B cell (primary cell): ENCODE data around the gene GADD45B. TPM values are rescaled to one million over a fixed set of nuclear protein-coding genes. Genes with fewer than 3 reads are reported as not detected.
A peak's percentile ranks its signal among the peaks of the same experiment; 100 is the strongest.

Source experiments
- ATAC-seq: fragments of 200-7000 bp; cut with Tn5 transposase; one replicate; pipeline ENCODE4 v1.10.0; 2021; ENCODE audit warnings: low read depth, mild to moderate bottlenecking, moderate number of reproducible peaks, moderate library complexity
- CTCF ChIA-PET: fragments of 350-600 bp; sonication (Branson Sonifier 250); formaldehyde crosslinking; loops from one replicate; lab custom pipeline; 2021; ENCODE audit warnings: antibody characterized with exemption, inconsistent platforms; lab: Charles Lee
- POLR2A ChIA-PET: fragments of 350-600 bp; sonication (Branson Sonifier 250); formaldehyde crosslinking; loops from one replicate; lab custom pipeline; 2021; ENCODE audit warnings: antibody characterized with exemption; lab: Charles Lee
- DNase-seq: peaks from one replicate; pipeline ENCODE4 v3.0.0; 2013
- H2AFZ ChIP-seq: 2 replicates; pipeline ENCODE4 v1.6.1; 2012; ENCODE audit warnings: mild to moderate bottlenecking, low read depth, low read length; ENCODE audit not compliant: insufficient read depth, poor library complexity, severe bottlenecking
- H3K27ac ChIP-seq, 2 donors: 1 replicate in 1 of 2; 2 replicates in 1 of 2; pipeline ENCODE4 v1.5.1; 2012 to 2013; ENCODE audit warnings: low read length in 2 of 2, mild to moderate bottlenecking in 2 of 2, moderate library complexity in 1 of 2
- H3K27me3 ChIP-seq, 4 experiments: fragments of 200-600 bp in 1 of 4; sonication (generic) in 1 of 4; replicated peaks in 1 of 4; 1 replicate in 2 of 4; 2 replicates in 2 of 4; pipeline versions ENCODE4 v1.6.1 to v1.7.0; 2013 to 2016; ENCODE audit warnings: low read length in 3 of 4, mild to moderate bottlenecking in 2 of 4, mixed read lengths in 1 of 4, moderate library complexity in 1 of 4; ENCODE audit not compliant: insufficient read depth in 4 of 4, control insufficient read depth in 3 of 4; ENCODE audit errors: control extremely low read depth in 1 of 4
- H3K36me3 ChIP-seq, 2 experiments: replicated peaks in 1 of 2; 1 replicate in 1 of 2; 2 replicates in 1 of 2; pipeline versions ENCODE4 v1.6.1 to v1.7.1; 2013; ENCODE audit warnings: low read length in 1 of 2; ENCODE audit not compliant: insufficient read depth in 2 of 2, control insufficient read depth in 1 of 2; ENCODE audit errors: control extremely low read depth in 1 of 2, extremely low read depth in 1 of 2
- H3K4me1 ChIP-seq, 2 donors: fragments of 200-600 bp in 1 of 2; sonication (generic) in 1 of 2; 1 replicate in 1 of 2; 2 replicates in 1 of 2; pipeline versions ENCODE4 v1.5.1 to v1.6.1; 2013 to 2017; ENCODE audit warnings: low read length in 2 of 2; ENCODE audit not compliant: control insufficient read depth in 2 of 2, insufficient read depth in 2 of 2
- H3K4me2 ChIP-seq: replicated peaks from 2 replicates; pipeline ENCODE3; 2012; ENCODE audit warnings: mild to moderate bottlenecking, low read depth, low read length; ENCODE audit not compliant: poor library complexity, severe bottlenecking
- H3K4me3 ChIP-seq, 5 experiments: fragments of 200-600 bp in 1 of 5; sonication (generic) in 1 of 5; 1 replicate in 3 of 5; 2 replicates in 2 of 5; pipeline versions ENCODE4 v1.5.1 to v1.7.0; 2011 to 2016; ENCODE audit warnings: low read length in 4 of 5, mild to moderate bottlenecking in 4 of 5, low read depth in 2 of 5, control low read depth in 1 of 5, moderate library complexity in 1 of 5; ENCODE audit not compliant: insufficient read depth in 1 of 5; ENCODE audit errors: control extremely low read depth in 1 of 5, extremely low read depth in 1 of 5
- H3K79me2 ChIP-seq: fragments of 200-600 bp; sonication (generic); one replicate; pipeline ENCODE4 v1.6.0; 2016; ENCODE audit warnings: low read length; ENCODE audit not compliant: control insufficient read depth, insufficient read depth
- H3K9ac ChIP-seq: fragments of 200-600 bp; sonication (generic); 2 replicates; pipeline ENCODE4 v1.6.1; 2017; ENCODE audit warnings: mild to moderate bottlenecking, low read length, moderate library complexity
- H3K9me3 ChIP-seq, 3 donors: one replicate each; pipeline versions ENCODE4 v1.6.1 to v1.7.1; 2013; ENCODE audit warnings: low read length in 2 of 3; ENCODE audit not compliant: control insufficient read depth in 2 of 3, insufficient read depth in 1 of 3; ENCODE audit errors: control extremely low read depth in 1 of 3
- H4K20me1 ChIP-seq: 2 replicates; pipeline ENCODE4 v1.6.0; 2012; ENCODE audit warnings: mild to moderate bottlenecking, low read length; ENCODE audit not compliant: insufficient read depth, control insufficient read depth, poor library complexity, severe bottlenecking
- H3K27ac Mint-ChIP-seq: one replicate; pipeline ENCODE4 v1.8.0; 2021; ENCODE audit warnings: mixed read lengths
- H3K27me3 Mint-ChIP-seq: one replicate; pipeline ENCODE4 v1.8.0; 2021; ENCODE audit warnings: mixed read lengths
- H3K4me1 Mint-ChIP-seq: one replicate; pipeline ENCODE4 v1.8.0; 2021; ENCODE audit warnings: mixed read lengths
- H3K4me3 Mint-ChIP-seq: one replicate; pipeline ENCODE4 v1.8.0; 2021; ENCODE audit warnings: mixed read lengths
- H3K9me3 Mint-ChIP-seq: one replicate; pipeline ENCODE4 v1.8.0; 2022; ENCODE audit warnings: mixed read lengths; ENCODE audit not compliant: insufficient read depth
- EZH2 ChIP-seq: IDR thresholded peaks from 2 replicates; pipeline ENCODE4 v1.6.1; 2012; ENCODE audit warnings: borderline replicate concordance, low read depth, mild to moderate bottlenecking, moderate library complexity, low read length; ENCODE audit not compliant: insufficient read depth, poor library complexity, severe bottlenecking
- WGBS: methylation state at CpG from one replicate; pipeline ENCODE4 v1.1.5; 2013; ENCODE audit warnings: missing lambda C conversion rate; ENCODE audit not compliant: insufficient coverage; 5-methylcytosine and 5-hydroxymethylcytosine counted together
- intact Hi-C: fragments of 100-400 bp; cut with micrococcal nuclease; formaldehyde crosslinking; loops from one replicate; pipeline ENCODE4 v1.10.0; 2022
- polyA plus RNA-seq: library from polyadenylated mRNA; depleted of rRNA; stranded (reverse); fragments of >200 nt; gene quantifications from 2 replicates; pipeline ENCODE4 v1.2.3, GENCODE V29; 2012
- total RNA-seq, 2 donors: library from RNA; stranded (reverse); fragments of 120-200 nt in 1 of 2; gene quantifications; 1 replicate in 1 of 2; 2 replicates in 1 of 2; pipeline versions ENCODE4 v1.2.3 to v1.2.4, GENCODE V29; 2013 to 2022
- TF ChIP-seq, protein P1 (sequence below): fragments of 200-600 bp; IDR thresholded peaks from one replicate; pipeline ENCODE4 v1.8.0; 2022; ENCODE audit warnings: antibody characterized with exemption, mild to moderate bottlenecking

Gene GADD45B
- total and polyA plus RNA-seq, 2 donors (not counting 1 experiment from before 2014, with no cell fraction given): 166 to 215 TPM

DNA sequence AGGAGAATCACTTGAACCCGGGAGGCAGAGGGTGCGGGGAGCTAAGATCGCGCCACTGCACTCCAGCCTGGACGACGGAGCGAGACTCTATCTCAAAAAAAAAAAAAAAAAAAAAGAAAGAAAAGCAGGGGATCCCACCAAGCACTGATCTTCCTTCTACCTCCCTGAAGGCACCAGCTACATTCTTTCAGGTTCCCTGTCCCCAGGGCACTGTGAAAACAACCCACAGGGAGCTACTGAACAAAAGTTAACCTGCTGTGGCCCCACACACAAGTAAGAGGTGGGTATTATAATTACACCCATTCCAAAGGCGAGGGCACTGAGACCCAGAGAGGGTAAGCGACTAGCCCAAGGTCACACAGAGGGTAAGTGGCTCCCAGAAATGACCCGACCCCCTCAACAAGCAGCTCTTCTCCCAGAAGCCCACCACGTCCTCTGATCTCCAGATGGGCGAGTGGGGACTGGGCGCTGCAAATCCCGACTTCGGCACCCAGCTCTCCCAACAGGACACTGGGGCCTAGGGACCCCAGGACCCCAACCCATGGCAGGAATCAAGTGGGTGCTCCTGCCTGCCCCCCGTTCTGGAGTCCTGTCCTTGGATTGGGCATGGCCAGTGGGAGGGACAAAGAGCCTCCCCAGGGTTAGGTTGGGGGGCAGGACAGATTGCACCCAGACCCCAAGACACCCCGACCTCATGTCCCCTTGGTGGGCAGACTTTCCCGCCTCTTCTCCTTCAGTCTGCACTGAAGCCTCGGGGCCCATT is 21.5 kb upstream of the GADD45B start:
- ATAC-seq (no peak), DNase-seq (no peak)
- Histone ChIP-seq H3K27me3 (no peaks in the 10 kb centered on the region), H3K4me3 (no peak overlapping the region), H3K4me1 (peaks cover 7 to 26% of the 10 kb centered on the region in 2 donors), H4K20me1 (peaks cover 8% of the 10 kb centered on the region), H2AFZ (no peak overlapping the region), H3K36me3 (no peaks in the 10 kb centered on the region), H3K79me2 (peaks cover 56% of the 10 kb centered on the region), H3K9ac (no peak overlapping the region), H3K4me2 (no peak overlapping the region), H3K9me3 (no peaks in the 10 kb centered on the region), H3K27ac (peak overlapping the region in 1 of 2 donors; percentile 5)
- no peaks in the 10 kb centered on the region for H3K9me3 Mint-ChIP-seq
- peaks cover 24% of the 10 kb centered on the region for H3K4me1 Mint-ChIP-seq
- peak overlapping the region; percentile 78 for H3K27ac Mint-ChIP-seq
- ChIA-PET CTCF (interaction anchor here (0.7 to 1.9 kb wide), 4 partner anchors 10 to 313 kb away, joined by 3 to 5 read pairs (median 3); no protein-coding TSS in a partner anchor), POLR2A (interaction anchor here (0.7 to 1.5 kb wide), 3 partner anchors 10 to 365 kb away, joined by 3 to 6 read pairs (median 5); no protein-coding TSS in a partner anchor)
- no peak for TF ChIP-seq EZH2
- TF ChIP-seq, protein P1, sequence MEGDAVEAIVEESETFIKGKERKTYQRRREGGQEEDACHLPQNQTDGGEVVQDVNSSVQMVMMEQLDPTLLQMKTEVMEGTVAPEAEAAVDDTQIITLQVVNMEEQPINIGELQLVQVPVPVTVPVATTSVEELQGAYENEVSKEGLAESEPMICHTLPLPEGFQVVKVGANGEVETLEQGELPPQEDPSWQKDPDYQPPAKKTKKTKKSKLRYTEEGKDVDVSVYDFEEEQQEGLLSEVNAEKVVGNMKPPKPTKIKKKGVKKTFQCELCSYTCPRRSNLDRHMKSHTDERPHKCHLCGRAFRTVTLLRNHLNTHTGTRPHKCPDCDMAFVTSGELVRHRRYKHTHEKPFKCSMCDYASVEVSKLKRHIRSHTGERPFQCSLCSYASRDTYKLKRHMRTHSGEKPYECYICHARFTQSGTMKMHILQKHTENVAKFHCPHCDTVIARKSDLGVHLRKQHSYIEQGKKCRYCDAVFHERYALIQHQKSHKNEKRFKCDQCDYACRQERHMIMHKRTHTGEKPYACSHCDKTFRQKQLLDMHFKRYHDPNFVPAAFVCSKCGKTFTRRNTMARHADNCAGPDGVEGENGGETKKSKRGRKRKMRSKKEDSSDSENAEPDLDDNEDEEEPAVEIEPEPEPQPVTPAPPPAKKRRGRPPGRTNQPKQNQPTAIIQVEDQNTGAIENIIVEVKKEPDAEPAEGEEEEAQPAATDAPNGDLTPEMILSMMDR: no peak
- intact Hi-C loops: no loop called here
- no peaks in the 10 kb centered on the region for H3K27me3 Mint-ChIP-seq
- H3K4me3 Mint-ChIP-seq: peak overlapping the region; percentile 84
- 96% methylated on average over 12 of the region's 19 CpGs for WGBS
